ENCODE results near the gene TFAP2C.
"Not testable (repeated sequence)": the region's sequence is repeated elsewhere in the genome, so short reads cannot be mapped to it uniquely, and the experiment has no call there.

TFAP2C gene

GRCh38 chr20:56657879-56658278 lies 28.8 kb downstream of the TFAP2C start:
- no peak for DNase-seq

- DNase-seq = not testable (repeated sequence)
Measured at GRCh38 chr20:56658341-56658947, 29.3 kb downstream of the TFAP2C start.

- DNase-seq = no peak
Measured at GRCh38 chr20:56663660-56664059, 34.6 kb downstream of the TFAP2C start.

- DNase-seq = no peak
Measured at GRCh38 chr20:56664796-56665195, 35.7 kb downstream of the TFAP2C start.

GRCh38 chr20:56665806-56666205 lies 36.7 kb downstream of the TFAP2C start:
- no peak for DNase-seq

GRCh38 chr20:56673450-56673849 lies 44.3 kb downstream of the TFAP2C start:
- DNase-seq = no peak

- no peak for DNase-seq
Measured at GRCh38 chr20:56676001-56676400, 46.9 kb downstream of the TFAP2C start.

GRCh38 chr20:56676679-56677078 lies 47.6 kb downstream of the TFAP2C start:
- no peak for DNase-seq

- DNase-seq = no peak
Measured at GRCh38 chr20:56683077-56683865, 54.2 kb downstream of the TFAP2C start.

- no peak for DNase-seq
Measured at GRCh38 chr20:56685879-56686278, 56.8 kb downstream of the TFAP2C start.

- DNase-seq = no peak
Measured at GRCh38 chr20:56687061-56687460, 58.0 kb downstream of the TFAP2C start.

- no peak for DNase-seq
Measured at GRCh38 chr20:56688106-56688505, 59.0 kb downstream of the TFAP2C start.
